Erythroblast (primary cell): ENCODE data around the gene NEBL.

ENCODE experiments used
- GATA1 ChIP-seq: IDR thresholded peaks from 2 replicates; pipeline ENCODE4 v1.6.1; 2011; ENCODE audit warnings: low read depth, mild to moderate bottlenecking, control low read depth, low read length, moderate library complexity
- POLR2A ChIP-seq: IDR thresholded peaks from 2 replicates; pipeline ENCODE4 v1.6.1; 2011; ENCODE audit warnings: mild to moderate bottlenecking, low read length

DNA sequence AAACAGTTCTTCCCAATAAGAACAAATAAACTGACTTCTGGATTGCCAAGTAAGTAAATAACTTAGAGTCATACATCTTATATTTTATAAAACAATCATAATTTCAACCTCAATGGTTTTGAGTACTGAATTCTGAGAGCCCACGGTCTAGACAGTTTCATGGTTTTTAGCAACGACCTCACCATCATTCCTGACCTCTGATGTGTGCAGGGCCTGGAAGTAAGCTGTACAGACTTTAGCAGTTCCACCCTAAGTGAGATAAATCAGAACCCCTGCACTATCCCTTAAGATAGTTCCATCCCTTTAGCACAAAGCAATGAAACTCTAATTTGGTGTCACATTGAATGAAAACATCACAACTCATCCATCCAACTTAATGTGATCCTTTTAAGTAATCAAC is 86.0 kb downstream of the NEBL start:
- no peak for TF ChIP-seq POLR2A
- no peak for TF ChIP-seq GATA1
